Prostate gland (tissue), 2 donors: ENCODE data around the gene MFSD6. TPM values are rescaled to one million over a fixed set of nuclear protein-coding genes. Genes with fewer than 3 reads are reported as not detected.

Experiments
- DNase-seq: peaks from one replicate; pipeline ENCODE4 v3.0.0-alpha.2; 2019; ENCODE audit warnings: low spot score
- H3K27ac ChIP-seq, 2 donors: fragments of 200-600 bp; sonication (generic); 2 replicates each; pipeline ENCODE4 v1.5.1; 2017 to 2019
- H3K27me3 ChIP-seq: fragments of 200-600 bp; sonication (generic); replicated peaks from 2 replicates; pipeline ENCODE4 v1.5.1; 2019; ENCODE audit not compliant: insufficient read depth
- H3K36me3 ChIP-seq, 2 donors: fragments of 200-600 bp; sonication (generic); 1 replicate in 1 of 2; 2 replicates in 1 of 2; pipeline versions ENCODE4 v1.5.1 to v1.8.1; 2017 to 2019
- H3K4me1 ChIP-seq: fragments of 200-600 bp; sonication (generic); replicated peaks from 2 replicates; pipeline ENCODE4 v1.5.1; 2019
- H3K4me3 ChIP-seq, 2 donors: fragments of 200-600 bp; sonication (generic); 2 replicates each; pipeline ENCODE4 v1.5.1; 2017 to 2019
- H3K9me3 ChIP-seq: fragments of 200-600 bp; sonication (generic); 2 replicates; pipeline ENCODE4 v1.5.1; 2017
- CTCF ChIP-seq, 4 experiments: fragments of 200-600 bp in 2 of 4; fragments of 450-650 bp in 2 of 4; sonication (generic) in 2 of 4; IDR thresholded peaks; 1 replicate in 3 of 4; 2 replicates in 1 of 4; pipeline ENCODE4 v1.5.1; 2016 to 2019; ENCODE audit warnings: antibody characterized with exemption in 4 of 4, mild to moderate bottlenecking in 2 of 4, moderate library complexity in 2 of 4
- POLR2A ChIP-seq: fragments of 450-650 bp; IDR thresholded peaks from one replicate; pipeline ENCODE4 v1.6.1; 2016; ENCODE audit warnings: antibody characterized with exemption, mild to moderate bottlenecking
- POLR2AphosphoS5 ChIP-seq: sonication (generic); formaldehyde crosslinking; IDR thresholded peaks from one replicate; pipeline ENCODE4 v1.6.1; 2017; ENCODE audit warnings: antibody characterized with exemption
- WGBS: methylation state at CpG from one replicate; pipeline ENCODE4 v1.1.5; 2018; 5-methylcytosine and 5-hydroxymethylcytosine counted together
- intact Hi-C: fragments of 100-400 bp; cut with DNase I; formaldehyde crosslinking; loops from one replicate; pipeline ENCODE4 v1.14.2; 2022
- total RNA-seq, 2 donors: library from RNA; depleted of rRNA; stranded (reverse); fragments of >200 nt; gene quantifications; one replicate each; pipeline ENCODE4 v1.1.0, GENCODE V29; 2016

The MFSD6 gene
- total RNA-seq, 2 donors from 2014 or later, result 89.1 to 114 TPM

DNA sequence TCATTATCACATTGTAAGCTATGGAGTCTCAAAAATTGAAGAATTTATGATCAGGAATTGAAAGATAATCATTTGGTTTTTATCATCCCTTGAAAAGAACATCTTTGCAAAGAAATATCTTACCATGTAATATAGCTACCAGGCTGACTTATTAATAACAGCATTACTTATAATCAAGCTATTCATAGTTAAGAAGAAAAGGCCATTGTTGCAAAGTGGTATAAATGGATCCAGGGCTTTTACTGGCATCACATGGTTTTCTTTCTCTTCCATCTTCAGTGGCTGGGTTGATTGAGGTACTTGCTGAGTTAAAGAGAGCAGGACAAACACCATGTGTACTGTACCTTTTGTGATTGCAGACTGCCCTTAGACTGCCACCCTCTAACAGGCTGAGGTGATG is 39.6 kb downstream of the MFSD6 start:
- H3K27ac ChIP-seq, result no peak overlapping the region
- H3K9me3 ChIP-seq, result no peaks in the 10 kb centered on the region

DNA sequence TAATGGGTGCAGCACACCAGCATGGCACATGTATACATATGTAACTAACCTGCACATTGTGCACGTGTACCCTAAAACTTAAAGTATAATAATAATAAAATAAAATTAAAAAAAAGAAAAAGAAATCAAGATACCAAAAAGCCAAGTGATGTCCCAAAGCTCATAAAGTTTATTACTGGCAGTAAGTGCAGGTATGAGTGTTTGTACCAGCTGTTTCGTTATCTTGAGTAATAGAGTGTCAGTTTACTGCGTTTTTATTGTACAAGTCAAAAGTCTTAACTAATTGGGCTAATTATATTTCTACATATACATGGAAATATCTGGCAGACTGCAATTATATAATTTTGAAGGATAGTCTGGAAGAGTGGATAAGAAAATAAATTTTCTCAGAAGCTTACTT is 41.8 kb downstream of the MFSD6 start:
- Histone ChIP-seq H3K27ac (no peak overlapping the region), H3K4me3 (no peak overlapping the region), H3K27me3 (no peaks in the 10 kb centered on the region), H3K4me1 (no peaks in the 10 kb centered on the region), H3K9me3 (no peaks in the 10 kb centered on the region), H3K36me3 (no peaks in the 10 kb centered on the region)
- intact Hi-C loops, result no loop called here
- no peak for TF ChIP-seq POLR2AphosphoS5
- 79% methylated on average over 3 of the region's 3 CpGs for WGBS
- no peak for DNase-seq

More for the DNA sequence above, 39.6 kb downstream of the MFSD6 start:
- Histone ChIP-seq H3K36me3 (no peaks in the 10 kb centered on the region), H3K27me3 (no peaks in the 10 kb centered on the region), H3K4me3 (no peak overlapping the region), H3K4me1 (no peaks in the 10 kb centered on the region)
- intact Hi-C loops, result no loop called here
- DNase-seq, result no peak
- TF ChIP-seq POLR2AphosphoS5 (no peak), POLR2A (no peak), CTCF (IDR thresholded peaks at IDR 0.05) (no peak)

DNA sequence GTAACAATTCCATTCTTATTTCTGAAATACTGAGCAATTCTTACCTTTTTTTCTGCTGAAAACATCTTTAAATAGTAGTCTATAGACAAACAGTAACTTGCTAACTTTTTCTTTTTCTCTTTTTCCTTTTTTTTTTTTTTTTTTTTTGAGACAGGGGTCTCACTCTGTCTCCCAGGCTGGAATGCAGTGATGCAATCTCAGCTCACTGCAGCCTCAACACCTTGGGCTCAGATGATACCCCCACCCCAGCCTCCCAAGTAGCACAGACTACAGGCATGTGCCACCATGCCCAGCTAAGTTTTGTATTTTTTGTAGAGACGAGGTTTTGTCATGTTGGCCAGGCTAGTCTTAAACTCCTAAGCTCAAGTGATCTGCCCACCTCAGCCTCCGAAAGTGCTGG is 42.2 kb downstream of the MFSD6 start:
- no peaks in the 10 kb centered on the region for H3K27me3 ChIP-seq
- H3K4me1 ChIP-seq, result no peaks in the 10 kb centered on the region
- H3K4me3 ChIP-seq, result no peak overlapping the region
- WGBS, result 100% methylated on average over 2 of the region's 2 CpGs
- TF ChIP-seq POLR2AphosphoS5 (no peak), POLR2A (no peak), CTCF (IDR thresholded peaks at IDR 0.05) (no peak)
- intact Hi-C loops, result no loop called here
- H3K36me3 ChIP-seq, result no peaks in the 10 kb centered on the region
- H3K9me3 ChIP-seq, result no peaks in the 10 kb centered on the region
- DNase-seq, result no peak
- H3K27ac ChIP-seq, result no peak overlapping the region

DNA sequence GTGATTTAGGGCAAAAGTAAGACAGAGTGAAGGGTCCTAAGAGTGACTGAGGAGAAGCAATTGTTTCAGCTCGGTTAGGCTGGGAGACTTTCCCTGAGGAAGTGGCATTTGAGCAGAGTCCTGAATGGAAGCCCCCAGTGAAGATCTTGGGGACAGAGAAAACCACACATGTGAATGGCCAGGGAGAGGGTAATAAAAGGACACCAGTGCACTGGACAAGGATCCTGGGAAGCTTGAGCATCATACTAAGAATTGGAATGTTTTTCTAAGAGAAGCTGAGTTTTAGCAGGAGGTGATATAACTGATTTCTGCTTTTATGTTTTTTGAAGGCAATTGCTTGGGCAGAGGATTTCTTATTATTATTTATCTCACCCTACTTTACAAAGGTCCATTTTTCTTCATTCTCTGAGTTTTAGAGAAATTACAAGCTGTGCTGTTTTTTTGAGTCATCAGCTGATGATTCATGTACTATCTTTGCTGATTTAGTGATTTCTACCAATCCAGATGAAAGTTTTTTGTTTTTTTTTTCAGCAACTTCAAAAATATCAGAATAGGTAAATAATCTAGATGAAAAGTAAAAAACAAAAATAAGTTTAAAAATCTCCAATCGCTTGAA is 43.5 kb downstream of the MFSD6 start:
- H3K27ac ChIP-seq, result no peak overlapping the region
- H3K4me3 ChIP-seq, result no peak overlapping the region
- no peak for DNase-seq
- no peaks in the 10 kb centered on the region for H3K36me3 ChIP-seq
- intact Hi-C loops, result no loop called here
- 80% methylated on average over 2 of the region's 2 CpGs for WGBS
- no peaks in the 10 kb centered on the region for H3K27me3 ChIP-seq
- TF ChIP-seq POLR2A (no peak), CTCF (IDR thresholded peaks at IDR 0.05) (no peak), POLR2AphosphoS5 (no peak)
- no peaks in the 10 kb centered on the region for H3K9me3 ChIP-seq
- no peaks in the 10 kb centered on the region for H3K4me1 ChIP-seq

DNA sequence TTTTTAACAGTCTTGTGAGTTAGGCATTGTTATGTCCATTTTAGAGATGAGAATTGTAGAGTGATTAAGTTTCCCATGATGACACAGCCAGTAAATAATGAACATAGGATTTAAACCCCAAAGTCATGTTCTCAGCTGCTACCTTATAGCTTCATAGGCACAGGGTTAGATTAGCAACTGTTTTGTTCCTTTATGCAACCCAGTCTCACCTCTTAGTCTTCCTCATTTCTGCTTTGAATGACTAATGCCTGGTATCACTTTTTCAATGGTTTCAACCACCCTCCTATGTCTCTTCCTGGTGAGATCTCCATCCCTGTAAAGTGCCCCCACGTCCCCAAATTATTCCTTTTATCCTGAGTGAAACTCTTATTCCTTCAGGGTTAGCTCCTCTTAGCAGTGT is 44.3 kb downstream of the MFSD6 start:
- Histone ChIP-seq H3K27me3 (no peaks in the 10 kb centered on the region), H3K27ac (no peak overlapping the region), H3K36me3 (no peaks in the 10 kb centered on the region), H3K9me3 (no peaks in the 10 kb centered on the region), H3K4me1 (no peaks in the 10 kb centered on the region), H3K4me3 (no peak overlapping the region)
- WGBS, result 83% methylated on average over 1 of the region's 1 CpG
- intact Hi-C loops, result no loop called here
- no peak for DNase-seq
- TF ChIP-seq POLR2A (no peak), CTCF (IDR thresholded peaks at IDR 0.05) (no peak), POLR2AphosphoS5 (no peak)
